GM19193 (cell line): ENCODE data around the gene TPM1.

Experiments used
- POLR2A ChIP-seq: IDR thresholded peaks from 4 replicates; pipeline ENCODE4 v1.6.1; 2011; ENCODE audit not compliant: insufficient read depth, insufficient read length; ENCODE audit errors: extremely low read depth

Gene TPM1

DNA sequence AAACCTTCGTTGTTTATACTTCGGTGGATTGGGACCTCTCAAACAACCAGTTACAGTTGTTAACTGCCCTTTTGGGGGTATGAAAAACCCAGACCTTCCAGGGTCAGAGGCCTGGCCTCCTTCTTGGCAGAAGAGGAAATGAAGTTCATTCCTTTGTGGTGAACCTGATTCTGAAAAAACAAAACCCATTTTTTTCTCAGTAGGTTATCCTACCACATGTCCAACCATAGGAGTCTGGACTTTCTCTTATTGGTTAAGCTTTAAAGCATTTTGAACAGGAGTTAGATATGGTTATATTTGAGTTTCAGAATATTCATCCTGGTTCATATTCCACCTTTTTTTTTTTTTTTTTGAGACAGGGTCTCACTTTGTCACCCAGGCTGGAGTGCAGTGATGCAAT lies 71.9 kb downstream of the TPM1 start:
- TF ChIP-seq POLR2A: no peak
